Measurements from ENCODE around the gene SLC26A9. TPM values are rescaled to one million over a fixed set of nuclear protein-coding genes. Genes with fewer than 3 reads are reported as not detected.

SLC26A9 gene
- total and polyA plus RNA-seq, 10 of the 15 experiments (the other 5 are each of a cell fraction or from before 2014, with no cell fraction given): 0.09 to 0.40 (median 0.17) TPM

DNA sequence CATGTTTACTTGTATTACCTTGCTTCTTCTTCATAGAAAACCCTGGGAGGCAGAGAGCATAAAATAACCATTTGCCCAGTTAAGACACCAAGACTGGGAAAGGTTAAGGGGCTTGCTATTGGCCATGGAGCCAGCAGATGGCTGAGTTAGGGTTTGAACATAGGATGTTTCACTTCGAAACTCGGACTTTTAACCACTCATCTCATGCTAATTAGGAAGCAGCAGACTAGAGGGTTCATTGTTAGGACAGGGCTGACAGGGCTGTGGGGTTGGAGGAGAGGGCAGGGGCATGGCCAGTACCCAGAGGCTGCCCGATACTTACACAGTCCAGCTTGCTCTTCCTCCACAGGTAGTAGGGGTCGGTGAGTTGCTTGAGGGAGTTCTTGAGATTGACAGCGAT lies 17.0 kb downstream of the SLC26A9 start (continued):
- no peak for TF ChIP-seq HDAC2 (IDR thresholded peaks at IDR 0.05)
- TF ChIP-seq, protein P1, sequence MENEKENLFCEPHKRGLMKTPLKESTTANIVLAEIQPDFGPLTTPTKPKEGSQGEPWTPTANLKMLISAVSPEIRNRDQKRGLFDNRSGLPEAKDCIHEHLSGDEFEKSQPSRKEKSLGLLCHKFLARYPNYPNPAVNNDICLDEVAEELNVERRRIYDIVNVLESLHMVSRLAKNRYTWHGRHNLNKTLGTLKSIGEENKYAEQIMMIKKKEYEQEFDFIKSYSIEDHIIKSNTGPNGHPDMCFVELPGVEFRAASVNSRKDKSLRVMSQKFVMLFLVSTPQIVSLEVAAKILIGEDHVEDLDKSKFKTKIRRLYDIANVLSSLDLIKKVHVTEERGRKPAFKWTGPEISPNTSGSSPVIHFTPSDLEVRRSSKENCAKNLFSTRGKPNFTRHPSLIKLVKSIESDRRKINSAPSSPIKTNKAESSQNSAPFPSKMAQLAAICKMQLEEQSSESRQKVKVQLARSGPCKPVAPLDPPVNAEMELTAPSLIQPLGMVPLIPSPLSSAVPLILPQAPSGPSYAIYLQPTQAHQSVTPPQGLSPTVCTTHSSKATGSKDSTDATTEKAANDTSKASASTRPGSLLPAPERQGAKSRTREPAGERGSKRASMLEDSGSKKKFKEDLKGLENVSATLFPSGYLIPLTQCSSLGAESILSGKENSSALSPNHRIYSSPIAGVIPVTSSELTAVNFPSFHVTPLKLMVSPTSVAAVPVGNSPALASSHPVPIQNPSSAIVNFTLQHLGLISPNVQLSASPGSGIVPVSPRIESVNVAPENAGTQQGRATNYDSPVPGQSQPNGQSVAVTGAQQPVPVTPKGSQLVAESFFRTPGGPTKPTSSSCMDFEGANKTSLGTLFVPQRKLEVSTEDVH (IDR thresholded peaks at IDR 0.05; ENCODE audit: low read depth, partially characterized antibody): no peak
- TF ChIP-seq, protein P2, sequence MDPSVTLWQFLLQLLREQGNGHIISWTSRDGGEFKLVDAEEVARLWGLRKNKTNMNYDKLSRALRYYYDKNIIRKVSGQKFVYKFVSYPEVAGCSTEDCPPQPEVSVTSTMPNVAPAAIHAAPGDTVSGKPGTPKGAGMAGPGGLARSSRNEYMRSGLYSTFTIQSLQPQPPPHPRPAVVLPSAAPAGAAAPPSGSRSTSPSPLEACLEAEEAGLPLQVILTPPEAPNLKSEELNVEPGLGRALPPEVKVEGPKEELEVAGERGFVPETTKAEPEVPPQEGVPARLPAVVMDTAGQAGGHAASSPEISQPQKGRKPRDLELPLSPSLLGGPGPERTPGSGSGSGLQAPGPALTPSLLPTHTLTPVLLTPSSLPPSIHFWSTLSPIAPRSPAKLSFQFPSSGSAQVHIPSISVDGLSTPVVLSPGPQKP (IDR thresholded peaks at IDR 0.05; ENCODE audit: low read depth, low read length): no peak
- TF ChIP-seq MTA2 (IDR thresholded peaks at IDR 0.05; ENCODE audit: low read depth): no peak
- TF ChIP-seq CBX5 (IDR thresholded peaks at IDR 0.05; ENCODE audit: low read depth): no peak

DNA sequence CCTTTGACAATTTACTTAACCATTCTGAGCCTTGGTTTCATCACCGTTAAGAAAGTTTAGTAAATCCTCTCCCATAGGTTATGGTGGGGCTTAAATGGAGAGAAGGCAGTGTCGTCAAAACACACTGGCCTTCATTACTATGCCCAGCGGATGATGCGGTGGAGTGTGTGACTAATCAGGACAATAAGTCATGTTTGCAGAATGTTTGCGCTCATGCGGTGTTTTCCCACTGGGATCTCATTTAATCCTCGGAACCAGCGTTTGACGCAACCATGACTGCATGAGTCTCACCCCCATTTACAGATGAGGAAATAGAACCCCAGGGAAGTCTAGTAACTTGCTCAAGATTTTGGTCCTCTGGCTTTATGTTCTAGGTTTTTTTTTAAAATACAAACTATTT lies 17.5 kb downstream of the SLC26A9 start:
- in situ Hi-C loops (cut with MboI) (no loop called here), intact Hi-C loops (cut with micrococcal nuclease; ENCODE audit: unreplicated experiment) (no loop called here)
- WGBS (ENCODE audit: insufficient coverage, insufficient replicate concordance, low lambda C conversion rate, missing lambda C conversion rate): 78% methylated on average over 9 of the region's 9 CpGs
- Histone ChIP-seq H2AFZ (ENCODE audit: control insufficient read depth, low read depth, low read length) (no peak overlapping the region), H3K4me3 (no peak overlapping the region), H3K27me3 (replicated peaks in 1 of 2; ENCODE audit: control insufficient read depth in 2 of 2, insufficient read depth in 2 of 2, low read length in 1 of 2) (peaks cover 3 to 8% of the 10 kb centered on the region in 2 experiments; a peak in 3 of 4 replicates), H3K9me3 (replicated peaks; ENCODE audit: control insufficient read depth, insufficient read depth, low read length) (no peaks in the 10 kb centered on the region), H3K4me2 (ENCODE audit: control insufficient read depth, insufficient read depth) (no peak overlapping the region), H3K36me3 (ENCODE audit: control insufficient read depth in 2 of 2, insufficient read depth in 2 of 2, low read length in 1 of 2) (no peaks in the 10 kb centered on the region), H3K9ac (ENCODE audit: control insufficient read depth, insufficient read depth, low read length) (no peak overlapping the region), H3K4me1 (ENCODE audit: control insufficient read depth, insufficient read depth, low read length) (no peaks in the 10 kb centered on the region), H4K20me1 (ENCODE audit: control insufficient read depth, insufficient read depth) (peaks cover 2% of the 10 kb centered on the region; the same call in 1 of the 2 replicates), H3K27ac (ENCODE audit: control insufficient read depth, insufficient read depth) (no peak overlapping the region), H3K79me2 (ENCODE audit: control insufficient read depth, insufficient read depth, low read length) (no peaks in the 10 kb centered on the region)
- no peak for DNase-seq (ENCODE audit: low read depth, low spot score)
- POLR2A ChIA-PET: no interaction called here
- BruUV-seq (replicated peaks): no TSS peak
- CTCF ChIA-PET: interaction anchor here (0.6 to 0.7 kb wide), 2 partner anchors 52 to 182 kb away, joined by 3 to 4 read pairs; no protein-coding TSS in a partner anchor
- no peak for ATAC-seq
- FAIRE-seq: no peak
- SMC1A ChIA-PET (ENCODE audit: uncharacterized antibody, unreplicated experiment): no interaction called here
- RAD21 ChIA-PET (ENCODE audit: unreplicated experiment): no interaction called here
- TF ChIP-seq SMAD1 (IDR thresholded peaks at IDR 0.05; ENCODE audit: low read depth, partially characterized antibody): no peak
- TF ChIP-seq CEBPB (IDR thresholded peaks at IDR 0.05; ENCODE audit: borderline replicate concordance in 1 of 2, low read depth in 2 of 2, low read length in 2 of 2): no peak
- no peak for TF ChIP-seq MYC (IDR thresholded peaks at IDR 0.05; ENCODE audit: insufficient read depth, insufficient read length, insufficient replicate concordance, low read length, severe bottlenecking)
- TF ChIP-seq JUNB (IDR thresholded peaks at IDR 0.05): no peak
- TF ChIP-seq, protein P3, sequence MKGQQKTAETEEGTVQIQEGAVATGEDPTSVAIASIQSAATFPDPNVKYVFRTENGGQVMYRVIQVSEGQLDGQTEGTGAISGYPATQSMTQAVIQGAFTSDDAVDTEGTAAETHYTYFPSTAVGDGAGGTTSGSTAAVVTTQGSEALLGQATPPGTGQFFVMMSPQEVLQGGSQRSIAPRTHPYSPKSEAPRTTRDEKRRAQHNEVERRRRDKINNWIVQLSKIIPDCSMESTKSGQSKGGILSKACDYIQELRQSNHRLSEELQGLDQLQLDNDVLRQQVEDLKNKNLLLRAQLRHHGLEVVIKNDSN (IDR thresholded peaks at IDR 0.05; ENCODE audit: borderline replicate concordance, extremely low read length, insufficient read depth, low read depth, low read length): no peak
- no peak for TF ChIP-seq CUX1 (IDR thresholded peaks at IDR 0.05; ENCODE audit: insufficient replicate concordance, low read depth, low read length)
- TF ChIP-seq EP300 (IDR thresholded peaks at IDR 0.05; ENCODE audit: borderline replicate concordance in 1 of 2, control insufficient read depth in 1 of 2, low read depth in 2 of 2, low read length in 2 of 2): no peak
